Measurements from ENCODE around the gene TMC6. TPM values are rescaled to one million over a fixed set of nuclear protein-coding genes. Genes with fewer than 3 reads are reported as not detected.

The TMC6 gene
- total RNA-seq, 1 experiment from 2014 or later: 58.0 TPM

DNA sequence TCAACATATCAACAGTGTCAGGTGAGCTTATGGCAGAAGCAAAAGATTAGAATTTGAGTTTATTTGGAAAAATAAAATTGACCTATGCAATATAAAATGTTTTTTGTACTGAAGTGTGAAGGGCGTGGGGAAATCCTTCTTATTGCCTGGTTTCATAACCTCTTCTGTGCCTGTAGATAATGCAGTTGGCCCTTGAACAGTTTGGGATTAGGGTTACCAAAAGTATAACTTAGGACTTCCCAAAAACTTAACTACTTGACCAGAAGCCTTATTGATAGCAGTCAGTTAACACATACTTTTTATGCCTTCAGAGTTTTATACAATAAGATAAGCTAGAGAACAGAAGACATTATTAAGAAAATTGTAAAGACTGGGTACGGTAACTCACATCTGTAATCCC lies 66.0 kb downstream of the TMC6 start:
- intact Hi-C loops (cut with micrococcal nuclease; ENCODE audit: unreplicated experiment) (no loop called here), in situ Hi-C loops (cut with HindIII; ENCODE audit: low pct_unique_long_range_greater_than_20kb, low sequenced_read_pairs) (no loop called here)
- Histone ChIP-seq H3K36me3 (ENCODE audit: control insufficient read depth, insufficient read depth, low read length) (no peaks in the 10 kb centered on the region), H3K9me3 (ENCODE audit: control insufficient read depth, insufficient read depth, low read depth, low read length) (no peaks in the 10 kb centered on the region), H3K27me3 (ENCODE audit: control insufficient read depth, insufficient read depth, low read length) (no peaks in the 10 kb centered on the region), H3K27ac (ENCODE audit: low read length) (no peak overlapping the region), H3K4me3 (ENCODE audit: low read depth in 2 of 2, low read length in 2 of 2) (no peak overlapping the region), H3K4me1 (ENCODE audit: control insufficient read depth, insufficient read depth, low read length) (no peaks in the 10 kb centered on the region)
- TF ChIP-seq, protein P1, sequence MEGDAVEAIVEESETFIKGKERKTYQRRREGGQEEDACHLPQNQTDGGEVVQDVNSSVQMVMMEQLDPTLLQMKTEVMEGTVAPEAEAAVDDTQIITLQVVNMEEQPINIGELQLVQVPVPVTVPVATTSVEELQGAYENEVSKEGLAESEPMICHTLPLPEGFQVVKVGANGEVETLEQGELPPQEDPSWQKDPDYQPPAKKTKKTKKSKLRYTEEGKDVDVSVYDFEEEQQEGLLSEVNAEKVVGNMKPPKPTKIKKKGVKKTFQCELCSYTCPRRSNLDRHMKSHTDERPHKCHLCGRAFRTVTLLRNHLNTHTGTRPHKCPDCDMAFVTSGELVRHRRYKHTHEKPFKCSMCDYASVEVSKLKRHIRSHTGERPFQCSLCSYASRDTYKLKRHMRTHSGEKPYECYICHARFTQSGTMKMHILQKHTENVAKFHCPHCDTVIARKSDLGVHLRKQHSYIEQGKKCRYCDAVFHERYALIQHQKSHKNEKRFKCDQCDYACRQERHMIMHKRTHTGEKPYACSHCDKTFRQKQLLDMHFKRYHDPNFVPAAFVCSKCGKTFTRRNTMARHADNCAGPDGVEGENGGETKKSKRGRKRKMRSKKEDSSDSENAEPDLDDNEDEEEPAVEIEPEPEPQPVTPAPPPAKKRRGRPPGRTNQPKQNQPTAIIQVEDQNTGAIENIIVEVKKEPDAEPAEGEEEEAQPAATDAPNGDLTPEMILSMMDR (IDR thresholded peaks at IDR 0.05): no peak
- TF ChIP-seq POLR2AphosphoS5 (IDR thresholded peaks at IDR 0.05; ENCODE audit: low read depth, low read length) (no peak), SIN3A (IDR thresholded peaks at IDR 0.05; ENCODE audit: borderline replicate concordance, insufficient read depth, low read depth, low read length) (no peak), REST (IDR thresholded peaks at IDR 0.05; ENCODE audit: insufficient read depth in 1 of 2, low read depth in 2 of 2, low read length in 1 of 2) (no peak), TCF7L2 (IDR thresholded peaks at IDR 0.05; ENCODE audit: low read depth, low read length) (no peak)
- POLR2A ChIA-PET: no interaction called here
- CTCF ChIA-PET: no interaction called here
- no peak for DNase-seq (ENCODE audit: low read depth, low spot score)
- no TSS peak for BruUV-seq (replicated peaks)
- no peak for ATAC-seq

Other genes with a start within 250 kb of the TMC6 start
- 10.1 TPM for gene TNRC6C, start 170.1 kb downstream of the TMC6 start, total RNA-seq (2021; ENCODE audit: unreplicated experiment)
- gene TMC8, start 2.0 kb upstream of the TMC6 start, total RNA-seq (2021; ENCODE audit: unreplicated experiment): 1.4 TPM
- gene C17orf99, start 17.6 kb upstream of the TMC6 start, total RNA-seq (2021; ENCODE audit: unreplicated experiment): 0.67 TPM
- gene SYNGR2, start 39.8 kb upstream of the TMC6 start, total RNA-seq (2021; ENCODE audit: unreplicated experiment): 204 TPM
- gene TK1, start 58.3 kb upstream of the TMC6 start, total RNA-seq (2021; ENCODE audit: unreplicated experiment): 153 TPM
- 59.3 TPM for gene AFMID, start 58.6 kb upstream of the TMC6 start, total RNA-seq (2021; ENCODE audit: unreplicated experiment)
- 119 TPM for gene BIRC5, start 85.5 kb upstream of the TMC6 start, total RNA-seq (2021; ENCODE audit: unreplicated experiment)
- gene TMEM235, start 102.9 kb upstream of the TMC6 start, total RNA-seq (2021; ENCODE audit: unreplicated experiment): not detected
- gene SOCS3, start 231.3 kb upstream of the TMC6 start, total RNA-seq (2021; ENCODE audit: unreplicated experiment): 53.1 TPM
- 47.5 TPM for gene PGS1, start 249.9 kb upstream of the TMC6 start, total RNA-seq (2021; ENCODE audit: unreplicated experiment)